Fibroblast of lung (primary cell): ENCODE data around the gene TNIK. TPM values are rescaled to one million over a fixed set of nuclear protein-coding genes. Genes with fewer than 3 reads are reported as not detected.

Experiments used
- DNase-seq, 2 donors: peaks; one replicate each; pipeline versions ENCODE4 v3.0.0 to v3.0.0-alpha.2; 2010; ENCODE audit warnings: low read depth in 2 of 2
- H2AFZ ChIP-seq: 2 replicates; pipeline ENCODE4 v1.5.1; 2012; ENCODE audit warnings: low read length, control low read depth, inconsistent platforms
- H3K27ac ChIP-seq: 2 replicates; pipeline ENCODE4 v1.5.1; 2011; ENCODE audit warnings: low read length, control low read depth; ENCODE audit not compliant: insufficient read depth
- H3K27me3 ChIP-seq: 2 replicates; pipeline ENCODE4 v1.5.1; 2011; ENCODE audit warnings: mild to moderate bottlenecking, low read length; ENCODE audit not compliant: control insufficient read depth, insufficient read depth
- H3K36me3 ChIP-seq: 2 replicates; pipeline ENCODE4 v1.5.1; 2011; ENCODE audit warnings: low read length; ENCODE audit not compliant: control insufficient read depth, insufficient read depth
- H3K4me1 ChIP-seq: 2 replicates; pipeline ENCODE4 v1.5.1; 2011; ENCODE audit warnings: low read length; ENCODE audit not compliant: control insufficient read depth, insufficient read depth; ENCODE audit errors: extremely low read depth
- H3K4me2 ChIP-seq: 2 replicates; pipeline ENCODE4 v1.5.1; 2011; ENCODE audit warnings: low read length, control low read depth; ENCODE audit not compliant: insufficient read depth; ENCODE audit errors: extremely low read depth
- H3K4me3 ChIP-seq, 4 experiments: fragments of 200-600 bp in 1 of 4; sonication (generic) in 1 of 4; replicated peaks in 1 of 4; 2 replicates each; pipeline ENCODE4 v1.5.1; 2011 to 2016; ENCODE audit warnings: low read length in 4 of 4, low read depth in 3 of 4, mild to moderate bottlenecking in 3 of 4, control low read depth in 2 of 4, inconsistent platforms in 1 of 4, mixed read lengths in 1 of 4; ENCODE audit not compliant: insufficient read depth in 1 of 4; ENCODE audit errors: control extremely low read depth in 1 of 4
- H3K79me2 ChIP-seq: 2 replicates; pipeline ENCODE4 v1.5.1; 2012; ENCODE audit warnings: mild to moderate bottlenecking, low read length, inconsistent platforms; ENCODE audit not compliant: control insufficient read depth, insufficient read depth
- H3K9ac ChIP-seq: 2 replicates; pipeline ENCODE4 v1.5.1; 2011; ENCODE audit warnings: mild to moderate bottlenecking, low read length, control low read depth; ENCODE audit not compliant: insufficient read depth
- H3K9me3 ChIP-seq: 2 replicates; pipeline ENCODE4 v1.5.1; 2012; ENCODE audit warnings: low read depth, low read length; ENCODE audit not compliant: control insufficient read depth, insufficient read depth
- H4K20me1 ChIP-seq: 2 replicates; pipeline ENCODE4 v1.5.1; 2011; ENCODE audit warnings: low read length; ENCODE audit not compliant: control insufficient read depth, insufficient read depth; ENCODE audit errors: extremely low read depth
- EZH2 ChIP-seq: IDR thresholded peaks from 2 replicates; pipeline ENCODE4 v1.5.1; 2012; ENCODE audit warnings: low read length, control low read depth, mild to moderate bottlenecking; ENCODE audit errors: missing control alignments
- polyA plus RNA-seq, 2 donors: library from polyadenylated mRNA; depleted of rRNA in 1 of 2; stranded (reverse) in 1 of 2; unstranded in 1 of 2; fragments of >200 nt; gene quantifications; 2 replicates each; pipeline ENCODE4 v1.2.1, GENCODE V29; 2011 to 2012; ENCODE audit warnings: missing spikeins in 1 of 2
- total RNA-seq: library from RNA; depleted of rRNA; stranded (reverse); fragments of >200 nt; gene quantifications from 2 replicates; pipeline ENCODE4 v1.2.1, GENCODE V29; 2014
- TF ChIP-seq, protein P1 (sequence below), 2 donors: IDR thresholded peaks in 1 of 2; conservative IDR thresholded peaks in 1 of 2; 1 replicate in 1 of 2; 2 replicates in 1 of 2; pipeline ENCODE4 v1.5.1; 2011 to 2012; ENCODE audit warnings: low read length in 2 of 2, control low read depth in 1 of 2, inconsistent platforms in 1 of 2, low read depth in 1 of 2, mild to moderate bottlenecking in 1 of 2

TNIK gene
- total and polyA plus RNA-seq, 2 donors (not counting 1 experiment from before 2014, with no cell fraction given) = 13.8 to 39.3 TPM

DNA sequence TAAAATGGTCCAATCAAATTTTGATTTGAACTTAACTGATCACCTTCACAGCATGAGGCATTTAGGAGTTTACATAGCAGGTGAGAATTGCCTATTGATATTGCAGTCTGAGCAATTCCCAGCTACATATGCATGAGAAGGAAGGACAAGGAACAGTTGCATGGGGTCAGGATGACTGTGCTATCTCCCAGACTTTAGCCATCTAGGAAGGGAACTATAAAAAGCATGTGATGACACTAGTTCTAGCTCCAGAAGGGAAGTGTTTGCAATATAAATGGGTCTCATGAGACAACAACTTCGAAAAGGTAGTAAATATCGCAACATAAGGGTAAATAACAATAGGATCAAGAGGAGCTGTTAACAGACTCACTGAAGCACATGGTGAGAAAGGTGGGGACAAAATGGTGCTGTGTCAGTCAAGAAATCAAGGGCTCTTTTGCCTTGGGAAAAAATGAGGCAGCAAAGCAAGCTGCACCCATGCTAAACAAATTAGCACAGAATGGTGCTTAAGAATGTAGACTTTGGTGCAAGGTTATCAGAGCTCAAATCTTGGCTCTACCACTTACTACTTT lies 343.3 kb downstream of the TNIK start:
- Histone ChIP-seq H3K79me2 (no peaks in the 10 kb centered on the region), H3K4me3 (no peak overlapping the region), H3K4me1 (peaks cover 5% of the 10 kb centered on the region), H2AFZ (no peak overlapping the region), H3K9ac (no peak overlapping the region), H3K4me2 (no peak overlapping the region), H3K9me3 (no peaks in the 10 kb centered on the region), H3K27ac (no peak overlapping the region), H3K36me3 (peaks cover 8% of the 10 kb centered on the region), H4K20me1 (no peaks in the 10 kb centered on the region), H3K27me3 (no peaks in the 10 kb centered on the region)
- no peak for DNase-seq
- TF ChIP-seq, protein P1, sequence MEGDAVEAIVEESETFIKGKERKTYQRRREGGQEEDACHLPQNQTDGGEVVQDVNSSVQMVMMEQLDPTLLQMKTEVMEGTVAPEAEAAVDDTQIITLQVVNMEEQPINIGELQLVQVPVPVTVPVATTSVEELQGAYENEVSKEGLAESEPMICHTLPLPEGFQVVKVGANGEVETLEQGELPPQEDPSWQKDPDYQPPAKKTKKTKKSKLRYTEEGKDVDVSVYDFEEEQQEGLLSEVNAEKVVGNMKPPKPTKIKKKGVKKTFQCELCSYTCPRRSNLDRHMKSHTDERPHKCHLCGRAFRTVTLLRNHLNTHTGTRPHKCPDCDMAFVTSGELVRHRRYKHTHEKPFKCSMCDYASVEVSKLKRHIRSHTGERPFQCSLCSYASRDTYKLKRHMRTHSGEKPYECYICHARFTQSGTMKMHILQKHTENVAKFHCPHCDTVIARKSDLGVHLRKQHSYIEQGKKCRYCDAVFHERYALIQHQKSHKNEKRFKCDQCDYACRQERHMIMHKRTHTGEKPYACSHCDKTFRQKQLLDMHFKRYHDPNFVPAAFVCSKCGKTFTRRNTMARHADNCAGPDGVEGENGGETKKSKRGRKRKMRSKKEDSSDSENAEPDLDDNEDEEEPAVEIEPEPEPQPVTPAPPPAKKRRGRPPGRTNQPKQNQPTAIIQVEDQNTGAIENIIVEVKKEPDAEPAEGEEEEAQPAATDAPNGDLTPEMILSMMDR (conservative IDR thresholded peaks at IDR 0.05 in 1 of 2, IDR thresholded peaks at IDR 0.05 in 1 of 2; ENCODE audit: low read depth in 1 of 2, low read length in 2 of 2) = no peak
- TF ChIP-seq EZH2 = no peak

DNA sequence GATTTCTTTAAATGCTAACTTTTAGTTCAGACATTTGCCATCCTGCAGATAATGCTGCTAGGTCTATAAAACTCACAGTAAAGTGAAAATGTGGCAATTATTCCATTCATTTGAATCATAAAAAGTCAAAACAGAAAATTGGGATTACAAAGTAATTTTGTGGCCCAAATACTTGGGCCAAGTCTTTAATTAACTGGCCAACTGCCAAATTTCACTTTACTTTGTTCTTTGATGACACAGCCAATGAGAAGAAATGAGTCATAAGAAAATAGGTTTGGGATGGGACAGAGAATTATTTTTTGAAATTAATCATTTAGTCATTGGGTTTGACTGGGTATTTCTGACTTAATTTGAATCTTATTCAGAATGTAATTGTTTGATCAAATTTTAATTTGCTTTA lies 343.8 kb downstream of the TNIK start:
- Histone ChIP-seq H3K9ac (no peak overlapping the region), H3K27ac (no peak overlapping the region), H3K27me3 (no peaks in the 10 kb centered on the region), H3K4me1 (peaks cover 5% of the 10 kb centered on the region), H3K79me2 (no peaks in the 10 kb centered on the region), H3K4me2 (no peak overlapping the region), H3K9me3 (no peaks in the 10 kb centered on the region), H3K36me3 (peaks cover 6% of the 10 kb centered on the region), H2AFZ (no peak overlapping the region), H4K20me1 (no peaks in the 10 kb centered on the region), H3K4me3 (no peak overlapping the region)
- TF ChIP-seq EZH2 = no peak
- TF ChIP-seq, protein P1 (conservative IDR thresholded peaks at IDR 0.05 in 1 of 2, IDR thresholded peaks at IDR 0.05 in 1 of 2; ENCODE audit: low read depth in 1 of 2, low read length in 2 of 2) = no peak
- DNase-seq = peak; percentile 22 to 52

GRCh38 chr3:171115667-171116066 lies 344.5 kb downstream of the TNIK start:
- no peaks in the 10 kb centered on the region for H3K27me3 ChIP-seq
- H3K4me3 ChIP-seq = no peak overlapping the region
- H3K4me2 ChIP-seq = no peak overlapping the region
- H3K36me3 ChIP-seq = peaks cover 4% of the 10 kb centered on the region
- no peak overlapping the region for H3K9ac ChIP-seq
- no peak overlapping the region for H2AFZ ChIP-seq
- H3K79me2 ChIP-seq = no peaks in the 10 kb centered on the region
- no peaks in the 10 kb centered on the region for H3K9me3 ChIP-seq
- H4K20me1 ChIP-seq = no peaks in the 10 kb centered on the region
- DNase-seq = no peak
- peaks cover 5% of the 10 kb centered on the region for H3K4me1 ChIP-seq
- no peak for TF ChIP-seq EZH2
- TF ChIP-seq, protein P1 (conservative IDR thresholded peaks at IDR 0.05 in 1 of 2, IDR thresholded peaks at IDR 0.05 in 1 of 2; ENCODE audit: low read depth in 1 of 2, low read length in 2 of 2) = no peak
- no peak overlapping the region for H3K27ac ChIP-seq
